Uterus (tissue), 2 donors: Measurements from ENCODE around the gene UCHL3.

ENCODE experiments used
- POLR2A ChIP-seq, 2 donors: fragments of 450-650 bp; IDR thresholded peaks; one replicate each; pipeline ENCODE4 v1.6.1; 2016; ENCODE audit warnings: antibody characterized with exemption in 2 of 2, mild to moderate bottlenecking in 1 of 2, moderate library complexity in 1 of 2
- TF ChIP-seq, protein P1 (sequence below), 4 experiments: fragments of 200-600 bp in 2 of 4; fragments of 450-650 bp in 2 of 4; sonication (generic) in 2 of 4; IDR thresholded peaks; one replicate each; pipeline ENCODE4 v1.5.1; 2016 to 2019; ENCODE audit warnings: antibody characterized with exemption in 4 of 4, mild to moderate bottlenecking in 2 of 4, moderate library complexity in 1 of 4

DNA sequence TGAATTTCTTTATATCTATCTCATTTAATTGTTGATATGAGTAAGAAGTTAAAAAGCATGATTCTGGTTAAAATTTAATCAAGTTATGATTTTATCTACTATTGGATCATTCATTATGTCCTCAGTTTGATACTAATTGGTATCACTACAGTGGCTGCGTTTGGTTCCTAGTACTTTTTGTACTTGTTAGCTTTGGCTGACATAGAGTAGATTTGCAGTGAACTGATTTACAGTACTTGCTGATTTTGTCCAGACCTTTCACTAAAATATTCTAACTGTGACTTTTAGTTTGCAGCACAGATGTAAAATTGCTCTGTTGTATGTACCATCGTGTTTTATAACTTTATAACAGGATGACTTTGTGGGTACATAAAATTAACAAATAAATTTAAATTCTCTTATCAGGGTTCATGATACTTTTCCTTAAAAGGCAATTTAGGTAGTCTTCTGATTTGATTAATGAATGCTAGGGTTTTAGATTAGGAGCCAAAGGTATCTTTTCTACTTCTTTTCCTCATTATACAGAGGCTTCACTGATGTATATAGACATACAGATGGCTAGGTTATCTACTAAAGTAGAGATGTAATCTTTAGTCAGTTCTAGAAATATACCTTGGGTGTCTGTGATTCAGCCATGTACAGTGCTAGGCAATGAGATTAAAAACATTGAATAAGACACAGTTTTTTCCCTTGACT, 8.7 kb downstream of the UCHL3 start:
- TF ChIP-seq POLR2A (IDR thresholded peaks at IDR 0.05), result no peak
- TF ChIP-seq, protein P1, sequence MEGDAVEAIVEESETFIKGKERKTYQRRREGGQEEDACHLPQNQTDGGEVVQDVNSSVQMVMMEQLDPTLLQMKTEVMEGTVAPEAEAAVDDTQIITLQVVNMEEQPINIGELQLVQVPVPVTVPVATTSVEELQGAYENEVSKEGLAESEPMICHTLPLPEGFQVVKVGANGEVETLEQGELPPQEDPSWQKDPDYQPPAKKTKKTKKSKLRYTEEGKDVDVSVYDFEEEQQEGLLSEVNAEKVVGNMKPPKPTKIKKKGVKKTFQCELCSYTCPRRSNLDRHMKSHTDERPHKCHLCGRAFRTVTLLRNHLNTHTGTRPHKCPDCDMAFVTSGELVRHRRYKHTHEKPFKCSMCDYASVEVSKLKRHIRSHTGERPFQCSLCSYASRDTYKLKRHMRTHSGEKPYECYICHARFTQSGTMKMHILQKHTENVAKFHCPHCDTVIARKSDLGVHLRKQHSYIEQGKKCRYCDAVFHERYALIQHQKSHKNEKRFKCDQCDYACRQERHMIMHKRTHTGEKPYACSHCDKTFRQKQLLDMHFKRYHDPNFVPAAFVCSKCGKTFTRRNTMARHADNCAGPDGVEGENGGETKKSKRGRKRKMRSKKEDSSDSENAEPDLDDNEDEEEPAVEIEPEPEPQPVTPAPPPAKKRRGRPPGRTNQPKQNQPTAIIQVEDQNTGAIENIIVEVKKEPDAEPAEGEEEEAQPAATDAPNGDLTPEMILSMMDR (IDR thresholded peaks at IDR 0.05), result no peak
